Heart left ventricle (tissue), 13 donors: ENCODE measurements around the gene MIA.

Experiments used
- POLR2A ChIP-seq, 2 donors: fragments of 450-650 bp; IDR thresholded peaks; one replicate each; pipeline ENCODE4 v1.6.1; 2017; ENCODE audit warnings: antibody characterized with exemption in 2 of 2, mild to moderate bottlenecking in 2 of 2, moderate library complexity in 2 of 2
- TF ChIP-seq, protein P1 (sequence below), 12 donors: fragments of 200-600 bp; sonication (generic) in 4 of 12; IDR thresholded peaks; one replicate each; pipeline versions ENCODE4 v1.5.0 to v1.8.0; 2018 to 2022; ENCODE audit warnings: antibody characterized with exemption in 12 of 12, mild to moderate bottlenecking in 5 of 12
- donor health status: ischemic (EF 13 %, LVEDD 7.1; RV severe dilation, severe dysfunction).
- donor health status: DM: no; HTN: yes; CAD: no.
- donor health status: DM: no; HTN: no; CAD: no.
- donor health status: ischemic (EF 25% LVEDD 6.9; RV normal size, moderate dysfunction).
- donor health status: ischemic (EF 25% LVEDD 5.7; RV mildly dilated, moderate dysfunction).
- donor health status: ischemic (EF 35%, LVEDD 5.7; RV mildly dilated, moderate dysfunction).
- donor health status: nonischemic (EF 11% LVEDD 7.7; RV severe dilation, severe dysfunction).
- donor health status: DM: yes; HTN: yes; CAD: no.
- donor health status: PGD.
- donor health status: ischemic (EF 29% LVEDD 5.4; RV normal size, mild dysfunction).
- donor health status: nonischemic (EF 23%, LVEDD 6.1; RV moderate dilation, normal function).

DNA sequence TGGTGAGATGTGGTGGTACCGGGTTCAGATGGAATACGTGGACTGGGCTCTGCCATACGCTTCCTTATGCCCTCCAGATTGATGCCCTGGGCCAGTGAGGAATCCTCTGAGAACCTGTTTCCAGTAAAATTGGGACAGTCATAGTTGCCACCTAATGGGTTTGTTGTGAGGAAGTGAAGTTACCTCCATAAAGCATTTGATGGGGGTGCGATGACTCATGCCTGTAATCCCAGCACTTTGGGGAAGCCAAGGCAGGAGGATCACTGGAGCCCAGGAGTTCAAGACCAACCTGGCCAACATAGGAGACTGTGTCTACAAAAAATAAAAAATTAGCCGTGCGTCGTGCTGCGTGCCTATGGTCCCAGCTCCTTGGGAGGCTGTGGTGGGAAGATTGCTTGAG, 19.5 kb upstream of the MIA start:
- TF ChIP-seq, protein P1, sequence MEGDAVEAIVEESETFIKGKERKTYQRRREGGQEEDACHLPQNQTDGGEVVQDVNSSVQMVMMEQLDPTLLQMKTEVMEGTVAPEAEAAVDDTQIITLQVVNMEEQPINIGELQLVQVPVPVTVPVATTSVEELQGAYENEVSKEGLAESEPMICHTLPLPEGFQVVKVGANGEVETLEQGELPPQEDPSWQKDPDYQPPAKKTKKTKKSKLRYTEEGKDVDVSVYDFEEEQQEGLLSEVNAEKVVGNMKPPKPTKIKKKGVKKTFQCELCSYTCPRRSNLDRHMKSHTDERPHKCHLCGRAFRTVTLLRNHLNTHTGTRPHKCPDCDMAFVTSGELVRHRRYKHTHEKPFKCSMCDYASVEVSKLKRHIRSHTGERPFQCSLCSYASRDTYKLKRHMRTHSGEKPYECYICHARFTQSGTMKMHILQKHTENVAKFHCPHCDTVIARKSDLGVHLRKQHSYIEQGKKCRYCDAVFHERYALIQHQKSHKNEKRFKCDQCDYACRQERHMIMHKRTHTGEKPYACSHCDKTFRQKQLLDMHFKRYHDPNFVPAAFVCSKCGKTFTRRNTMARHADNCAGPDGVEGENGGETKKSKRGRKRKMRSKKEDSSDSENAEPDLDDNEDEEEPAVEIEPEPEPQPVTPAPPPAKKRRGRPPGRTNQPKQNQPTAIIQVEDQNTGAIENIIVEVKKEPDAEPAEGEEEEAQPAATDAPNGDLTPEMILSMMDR (IDR thresholded peaks at IDR 0.05): no peak
- TF ChIP-seq POLR2A (IDR thresholded peaks at IDR 0.05): no peak
